ENCODE measurements around the gene SBF1.

SBF1 gene

DNA sequence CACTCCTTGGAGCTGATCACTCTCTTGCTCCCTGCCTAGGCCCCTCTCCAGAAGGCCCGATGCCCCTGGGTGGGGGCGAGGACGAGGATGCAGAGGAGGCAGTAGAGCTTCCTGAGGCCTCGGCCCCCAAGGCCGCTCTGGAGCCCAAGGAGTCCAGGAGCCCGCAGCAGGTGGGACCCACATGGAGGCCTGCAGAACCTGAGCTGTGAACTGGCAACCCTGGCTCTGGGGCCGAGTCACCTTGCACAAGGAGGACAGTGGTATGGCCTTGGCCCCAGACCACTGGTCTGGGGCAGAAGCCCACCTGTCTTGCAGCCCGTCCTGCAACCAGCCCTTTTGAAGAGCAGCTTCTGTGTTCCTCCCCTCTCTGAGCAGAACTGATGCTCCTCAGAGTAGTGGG, 44.3 kb upstream of the SBF1 start:
- H4K20me1 ChIP-seq (ENCODE audit: insufficient read depth) = no peaks in the 10 kb centered on the region
- no peak overlapping the region for H3K9ac ChIP-seq
- H3K27ac ChIP-seq = no peak overlapping the region
- H2AFZ ChIP-seq (ENCODE audit: low read depth) = no peak overlapping the region
- TF ChIP-seq, protein P1, sequence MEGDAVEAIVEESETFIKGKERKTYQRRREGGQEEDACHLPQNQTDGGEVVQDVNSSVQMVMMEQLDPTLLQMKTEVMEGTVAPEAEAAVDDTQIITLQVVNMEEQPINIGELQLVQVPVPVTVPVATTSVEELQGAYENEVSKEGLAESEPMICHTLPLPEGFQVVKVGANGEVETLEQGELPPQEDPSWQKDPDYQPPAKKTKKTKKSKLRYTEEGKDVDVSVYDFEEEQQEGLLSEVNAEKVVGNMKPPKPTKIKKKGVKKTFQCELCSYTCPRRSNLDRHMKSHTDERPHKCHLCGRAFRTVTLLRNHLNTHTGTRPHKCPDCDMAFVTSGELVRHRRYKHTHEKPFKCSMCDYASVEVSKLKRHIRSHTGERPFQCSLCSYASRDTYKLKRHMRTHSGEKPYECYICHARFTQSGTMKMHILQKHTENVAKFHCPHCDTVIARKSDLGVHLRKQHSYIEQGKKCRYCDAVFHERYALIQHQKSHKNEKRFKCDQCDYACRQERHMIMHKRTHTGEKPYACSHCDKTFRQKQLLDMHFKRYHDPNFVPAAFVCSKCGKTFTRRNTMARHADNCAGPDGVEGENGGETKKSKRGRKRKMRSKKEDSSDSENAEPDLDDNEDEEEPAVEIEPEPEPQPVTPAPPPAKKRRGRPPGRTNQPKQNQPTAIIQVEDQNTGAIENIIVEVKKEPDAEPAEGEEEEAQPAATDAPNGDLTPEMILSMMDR (conservative IDR thresholded peaks at IDR 0.05; ENCODE audit: low read depth, low read length) = no peak
- no peaks in the 10 kb centered on the region for H3K4me1 ChIP-seq (ENCODE audit: low read depth, poor library complexity, severe bottlenecking)
- no peak overlapping the region for H3K4me2 ChIP-seq
- no peak overlapping the region for H3K4me3 ChIP-seq (IDR thresholded peaks at IDR 0.05; ENCODE audit: insufficient read depth, low read depth, low read length)
- peaks cover 16% of the 10 kb centered on the region; the same call in 1 of the 2 replicates for H3K79me2 ChIP-seq (ENCODE audit: insufficient read depth, low read depth)
- H3K27me3 ChIP-seq (ENCODE audit: insufficient read depth, low read depth) = no peaks in the 10 kb centered on the region
- H3K36me3 ChIP-seq (ENCODE audit: insufficient read depth) = no peaks in the 10 kb centered on the region

DNA sequence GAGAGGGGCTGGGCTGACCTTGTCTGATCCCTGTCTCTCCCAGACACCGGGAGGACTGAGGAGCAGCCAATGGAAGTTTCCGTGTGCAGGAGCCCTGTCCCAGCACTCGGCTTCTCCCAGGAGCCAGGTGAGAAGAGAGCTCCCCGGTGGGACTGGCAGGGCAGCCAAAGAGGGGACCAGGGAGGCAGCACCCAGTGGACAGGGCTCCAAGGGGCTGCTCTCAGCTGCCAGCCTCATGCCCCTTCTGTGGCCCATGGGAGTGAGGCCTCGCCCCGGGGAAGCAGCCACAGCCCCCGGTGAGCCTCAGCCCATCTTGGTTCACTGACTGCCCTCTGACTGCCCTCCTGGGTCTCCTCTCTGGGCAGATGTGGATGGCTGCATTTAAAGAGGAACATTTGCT, 43.8 kb upstream of the SBF1 start:
- Histone ChIP-seq H3K4me3 (IDR thresholded peaks at IDR 0.05; ENCODE audit: insufficient read depth, low read depth, low read length) (no peak overlapping the region), H4K20me1 (ENCODE audit: insufficient read depth) (no peaks in the 10 kb centered on the region), H3K4me1 (ENCODE audit: low read depth, poor library complexity, severe bottlenecking) (no peaks in the 10 kb centered on the region), H2AFZ (ENCODE audit: low read depth) (no peak overlapping the region), H3K79me2 (ENCODE audit: insufficient read depth, low read depth) (peaks cover 19% of the 10 kb centered on the region), H3K27ac (no peak overlapping the region), H3K9ac (no peak overlapping the region), H3K27me3 (ENCODE audit: insufficient read depth, low read depth) (no peaks in the 10 kb centered on the region), H3K4me2 (no peak overlapping the region), H3K36me3 (ENCODE audit: insufficient read depth) (no peaks in the 10 kb centered on the region)
- TF ChIP-seq, protein P1 (conservative IDR thresholded peaks at IDR 0.05; ENCODE audit: low read depth, low read length) = no peak

DNA sequence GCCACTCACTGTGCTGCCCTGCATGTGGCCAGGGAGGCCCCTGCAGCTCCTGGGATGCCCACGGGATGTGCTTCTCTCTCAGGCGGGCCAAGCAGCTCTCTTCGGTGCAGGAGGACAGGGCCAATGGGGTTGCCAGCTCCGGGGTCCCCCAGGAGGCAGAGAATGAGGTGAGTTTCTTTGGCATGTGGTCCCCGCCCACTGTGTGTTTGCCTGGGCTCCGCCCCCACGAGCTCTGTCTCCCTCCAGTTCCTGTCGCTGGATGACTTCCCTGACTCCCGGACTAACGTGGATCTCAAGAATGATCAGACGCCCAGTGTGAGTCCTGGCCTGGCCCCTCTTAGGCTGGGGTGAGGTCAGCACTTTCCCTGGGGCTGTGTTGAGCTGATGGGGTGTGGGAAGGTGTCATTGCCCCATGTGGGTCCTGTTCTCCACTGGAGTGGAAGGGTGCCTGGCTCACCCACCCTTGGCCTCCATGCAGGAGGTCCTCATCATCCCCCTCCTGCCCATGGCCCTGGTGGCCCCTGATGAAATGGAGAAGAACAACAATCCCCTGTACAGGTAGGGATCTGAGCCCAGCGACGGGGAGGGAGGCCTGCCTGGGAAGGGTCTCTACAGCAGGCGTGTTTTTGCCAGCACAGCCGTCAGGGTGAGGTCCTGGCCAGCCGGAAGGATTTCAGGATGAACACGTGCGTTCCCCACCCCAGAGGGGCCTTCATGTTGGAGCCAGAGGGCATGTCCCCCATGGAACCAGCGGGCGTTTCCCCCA, 42.8 kb upstream of the SBF1 start:
- no peak overlapping the region for H3K27ac ChIP-seq
- peaks cover 23% of the 10 kb centered on the region for H3K79me2 ChIP-seq (ENCODE audit: insufficient read depth, low read depth)
- H2AFZ ChIP-seq (ENCODE audit: low read depth) = no peak overlapping the region
- no peak overlapping the region for H3K4me3 ChIP-seq (IDR thresholded peaks at IDR 0.05; ENCODE audit: insufficient read depth, low read depth, low read length)
- no peak overlapping the region for H3K4me2 ChIP-seq
- TF ChIP-seq, protein P1 (conservative IDR thresholded peaks at IDR 0.05; ENCODE audit: low read depth, low read length) = no peak
- H3K36me3 ChIP-seq (ENCODE audit: insufficient read depth) = no peaks in the 10 kb centered on the region
- no peaks in the 10 kb centered on the region for H4K20me1 ChIP-seq (ENCODE audit: insufficient read depth)
- H3K4me1 ChIP-seq (ENCODE audit: low read depth, poor library complexity, severe bottlenecking) = no peaks in the 10 kb centered on the region
- H3K27me3 ChIP-seq (ENCODE audit: insufficient read depth, low read depth) = no peaks in the 10 kb centered on the region
- H3K9ac ChIP-seq = no peak overlapping the region

DNA sequence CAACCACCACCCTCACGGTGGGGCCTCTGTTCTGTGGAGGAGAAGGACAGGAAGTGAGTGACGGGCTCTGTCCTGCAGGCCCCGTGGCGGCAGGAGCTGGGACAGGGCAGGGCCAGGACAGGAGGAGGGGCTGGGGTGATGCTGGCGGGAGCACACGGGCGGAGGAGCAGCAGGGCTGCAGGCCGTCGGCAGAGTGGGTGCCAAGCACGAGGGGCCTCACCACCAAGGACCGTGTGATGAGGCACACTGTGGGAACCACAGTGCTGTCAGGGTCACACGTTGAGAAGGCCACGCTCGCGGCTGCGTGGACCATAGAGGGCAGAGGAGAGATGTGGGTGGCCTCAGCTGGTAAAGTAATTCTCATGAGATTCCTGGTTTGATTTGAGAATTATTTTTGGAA, 42.1 kb upstream of the SBF1 start:
- Histone ChIP-seq H3K9ac (no peak overlapping the region), H2AFZ (ENCODE audit: low read depth) (no peak overlapping the region), H4K20me1 (ENCODE audit: insufficient read depth) (no peaks in the 10 kb centered on the region), H3K36me3 (ENCODE audit: insufficient read depth) (no peaks in the 10 kb centered on the region), H3K27me3 (ENCODE audit: insufficient read depth, low read depth) (no peaks in the 10 kb centered on the region), H3K27ac (no peak overlapping the region), H3K4me2 (no peak overlapping the region), H3K79me2 (ENCODE audit: insufficient read depth, low read depth) (peaks cover 30% of the 10 kb centered on the region), H3K4me3 (IDR thresholded peaks at IDR 0.05; ENCODE audit: insufficient read depth, low read depth, low read length) (no peak overlapping the region), H3K4me1 (ENCODE audit: low read depth, poor library complexity, severe bottlenecking) (peaks cover 2% of the 10 kb centered on the region)
- TF ChIP-seq, protein P1 (conservative IDR thresholded peaks at IDR 0.05; ENCODE audit: low read depth, low read length) = no peak

Measured in KMS-11 (cell line).